Duodenal mucosa (tissue), 2 donors: ENCODE data around the gene ALK.

Experiments used
- H3K27ac ChIP-seq: one replicate; pipeline ENCODE4 v1.7.0; 2013; ENCODE audit warnings: low read depth, low read length
- H3K27me3 ChIP-seq, 2 donors: one replicate each; pipeline ENCODE4 v1.7.0; 2013; ENCODE audit warnings: low read length in 2 of 2, control low read depth in 1 of 2; ENCODE audit not compliant: insufficient read depth in 2 of 2, control insufficient read depth in 1 of 2
- H3K36me3 ChIP-seq, 2 donors: one replicate each; pipeline ENCODE4 v1.7.0; 2013; ENCODE audit warnings: low read length in 2 of 2, control low read depth in 1 of 2; ENCODE audit not compliant: insufficient read depth in 2 of 2, control insufficient read depth in 1 of 2
- H3K4me1 ChIP-seq, 2 donors: one replicate each; pipeline ENCODE4 v1.7.0; 2013; ENCODE audit warnings: low read length in 2 of 2, control low read depth in 1 of 2; ENCODE audit not compliant: insufficient read depth in 2 of 2, control insufficient read depth in 1 of 2
- H3K4me3 ChIP-seq, 2 donors: one replicate each; pipeline ENCODE4 v1.7.0; 2013; ENCODE audit warnings: low read length in 2 of 2, low read depth in 1 of 2
- H3K9ac ChIP-seq, 2 donors: one replicate each; pipeline ENCODE4 v1.7.0; 2013; ENCODE audit warnings: low read length in 2 of 2, low read depth in 1 of 2
- H3K9me3 ChIP-seq, 2 donors: one replicate each; pipeline ENCODE4 v1.7.0; 2013; ENCODE audit warnings: low read length in 2 of 2, control low read depth in 1 of 2; ENCODE audit not compliant: control insufficient read depth in 1 of 2

ALK gene

DNA sequence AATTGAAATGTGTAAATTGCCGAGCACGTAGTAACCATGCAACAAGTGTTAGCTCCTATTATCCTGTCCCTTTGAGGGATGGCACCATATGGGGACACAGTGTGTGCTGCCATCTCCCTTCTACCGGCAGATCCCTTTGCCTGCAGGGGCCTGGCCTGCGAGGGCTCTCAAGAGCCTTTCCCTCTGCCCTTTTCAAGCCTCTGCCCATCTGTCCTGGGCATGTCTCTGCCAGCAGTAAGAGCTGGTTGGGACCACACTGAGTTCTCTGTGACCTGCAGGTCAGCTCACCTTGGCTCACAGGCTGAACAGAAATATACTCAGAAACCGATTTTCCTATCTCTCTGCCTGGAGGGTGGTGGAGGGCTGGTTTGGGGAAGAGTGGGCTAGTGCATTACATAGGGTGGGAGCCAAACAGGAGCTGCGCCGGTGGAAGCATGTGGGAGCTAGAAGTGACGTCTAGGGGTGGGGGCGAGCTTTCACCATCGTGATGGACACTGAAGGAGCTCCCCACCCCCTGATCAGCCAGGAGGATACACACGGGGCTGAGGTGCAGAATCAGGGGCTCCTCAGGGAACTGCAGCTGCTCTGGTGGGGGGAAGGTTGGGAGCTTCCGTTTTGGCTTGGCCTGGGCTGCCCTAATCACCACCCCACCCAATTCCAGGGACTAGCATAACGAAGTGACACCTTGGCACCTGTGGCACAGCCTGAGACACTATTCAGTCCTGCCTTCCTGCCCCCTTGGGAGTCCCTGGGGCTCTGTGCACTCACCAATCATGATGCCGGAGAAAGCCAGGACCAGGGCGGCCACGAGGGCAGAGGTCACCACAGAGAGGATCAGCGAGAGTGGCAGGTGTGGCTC, 696.5 kb downstream of the ALK start:
- Histone ChIP-seq H3K9ac (no peak overlapping the region), H3K4me3 (no peak overlapping the region), H3K27me3 (peaks cover 4% of the 10 kb centered on the region in 2 donors), H3K4me1 (no peaks in the 10 kb centered on the region), H3K27ac (no peak overlapping the region), H3K9me3 (no peaks in the 10 kb centered on the region), H3K36me3 (no peaks in the 10 kb centered on the region)

DNA sequence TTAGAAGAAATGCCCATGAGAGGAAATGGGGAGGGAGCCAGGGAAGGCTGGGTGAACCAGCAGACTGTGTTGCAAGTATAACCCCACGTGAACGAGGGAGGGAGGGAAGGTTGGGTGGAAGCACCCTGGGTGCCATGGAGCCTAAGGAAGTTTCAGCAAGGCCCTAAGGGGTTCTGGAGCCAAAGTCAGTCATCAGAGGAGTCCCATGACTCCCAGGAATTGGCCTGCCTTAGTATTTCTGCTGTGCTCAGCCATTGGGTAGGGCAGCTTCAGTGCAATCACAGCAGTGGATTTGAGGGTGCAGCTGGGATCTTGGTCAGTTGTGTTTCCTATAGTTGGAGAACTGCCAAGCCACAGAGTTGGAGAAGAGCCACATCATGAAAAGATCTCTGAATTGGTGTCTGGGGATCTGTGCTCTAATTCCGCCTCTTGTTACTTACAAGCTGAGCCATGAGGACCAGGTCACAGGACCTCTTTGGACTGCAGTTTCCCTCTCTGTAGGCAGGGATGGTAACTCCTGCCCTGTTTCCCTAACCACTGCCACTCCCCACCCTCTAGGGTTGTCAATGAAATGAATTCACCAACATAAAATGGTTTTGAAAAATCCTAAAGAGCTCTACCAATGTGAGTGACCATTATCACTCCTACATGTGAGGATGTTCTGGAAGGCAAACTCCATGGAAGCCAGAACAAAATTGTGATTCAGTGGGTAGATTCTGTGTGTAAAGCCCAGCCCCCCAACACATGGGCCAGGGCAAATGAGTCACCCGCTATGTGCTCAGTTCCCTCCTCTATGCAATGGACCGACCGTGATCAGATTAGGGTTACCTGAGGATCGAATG, 697.3 kb downstream of the ALK start:
- Histone ChIP-seq H3K4me1 (no peaks in the 10 kb centered on the region), H3K27ac (no peak overlapping the region), H3K9me3 (no peaks in the 10 kb centered on the region), H3K9ac (no peak overlapping the region), H3K36me3 (no peaks in the 10 kb centered on the region), H3K4me3 (no peak overlapping the region), H3K27me3 (peaks cover 4% of the 10 kb centered on the region in 2 donors)

DNA sequence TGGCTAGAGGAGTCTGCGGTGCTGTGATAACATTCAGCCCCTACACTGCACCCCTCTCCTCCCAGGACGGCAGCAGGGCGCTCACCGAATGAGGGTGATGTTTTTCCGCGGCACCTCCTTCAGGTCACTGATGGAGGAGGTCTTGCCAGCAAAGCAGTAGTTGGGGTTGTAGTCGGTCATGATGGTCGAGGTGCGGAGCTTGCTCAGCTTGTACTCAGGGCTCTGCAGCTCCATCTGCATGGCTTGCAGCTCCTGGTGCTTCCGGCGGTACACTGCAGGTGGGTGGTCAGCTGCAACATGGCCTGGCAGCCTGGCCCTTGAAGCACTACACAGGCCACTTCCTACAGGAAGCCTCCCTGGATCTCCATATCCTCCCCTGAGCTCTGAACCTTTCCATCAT, 698.1 kb downstream of the ALK start:
- no peak overlapping the region for H3K4me3 ChIP-seq
- H3K27me3 ChIP-seq = peaks cover 3 to 4% of the 10 kb centered on the region in 2 donors
- no peak overlapping the region for H3K27ac ChIP-seq
- no peaks in the 10 kb centered on the region for H3K9me3 ChIP-seq
- H3K4me1 ChIP-seq = no peaks in the 10 kb centered on the region
- no peaks in the 10 kb centered on the region for H3K36me3 ChIP-seq
- H3K9ac ChIP-seq = no peak overlapping the region

DNA sequence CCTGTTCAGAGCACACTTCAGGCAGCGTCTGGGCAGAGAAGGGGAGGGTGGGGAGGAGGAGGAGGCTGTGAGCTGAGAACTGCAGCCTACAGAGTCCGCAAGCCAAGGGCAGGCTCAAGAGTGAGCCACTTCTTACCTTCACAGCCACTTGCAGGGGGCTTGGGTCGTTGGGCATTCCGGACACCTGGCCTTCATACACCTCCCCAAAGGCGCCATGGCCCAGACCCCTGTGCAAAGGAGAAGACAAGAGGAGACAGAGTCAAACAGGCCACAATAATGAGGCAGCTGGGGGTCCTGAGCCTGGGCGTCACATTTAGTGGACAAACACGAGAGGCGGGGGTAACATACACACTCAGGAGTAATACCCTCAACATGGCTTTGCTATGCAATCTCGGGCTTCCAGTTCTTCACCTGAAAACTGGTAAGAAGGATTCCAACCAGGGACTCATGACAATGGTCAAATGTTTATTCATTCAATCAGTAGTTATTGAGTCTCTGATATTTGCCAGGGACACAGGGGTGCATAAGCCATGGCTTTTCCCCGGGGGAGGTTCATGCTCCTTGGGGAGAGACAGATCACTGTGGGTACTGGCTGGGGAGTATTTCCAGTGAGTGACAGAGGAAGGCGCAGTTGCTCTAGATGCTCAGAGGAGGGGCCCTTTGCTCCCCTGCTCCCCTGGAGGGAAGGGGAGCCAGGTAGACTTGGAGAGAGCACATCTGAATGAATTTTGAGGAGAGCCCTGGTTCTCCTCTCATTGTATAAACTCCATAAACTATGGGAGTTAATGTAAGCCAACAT, 698.8 kb downstream of the ALK start:
- Histone ChIP-seq H3K9ac (no peak overlapping the region), H3K9me3 (no peaks in the 10 kb centered on the region), H3K4me3 (no peak overlapping the region), H3K36me3 (no peaks in the 10 kb centered on the region), H3K27ac (no peak overlapping the region), H3K27me3 (peaks cover 0 to 4% of the 10 kb centered on the region in 2 donors), H3K4me1 (no peaks in the 10 kb centered on the region)

DNA sequence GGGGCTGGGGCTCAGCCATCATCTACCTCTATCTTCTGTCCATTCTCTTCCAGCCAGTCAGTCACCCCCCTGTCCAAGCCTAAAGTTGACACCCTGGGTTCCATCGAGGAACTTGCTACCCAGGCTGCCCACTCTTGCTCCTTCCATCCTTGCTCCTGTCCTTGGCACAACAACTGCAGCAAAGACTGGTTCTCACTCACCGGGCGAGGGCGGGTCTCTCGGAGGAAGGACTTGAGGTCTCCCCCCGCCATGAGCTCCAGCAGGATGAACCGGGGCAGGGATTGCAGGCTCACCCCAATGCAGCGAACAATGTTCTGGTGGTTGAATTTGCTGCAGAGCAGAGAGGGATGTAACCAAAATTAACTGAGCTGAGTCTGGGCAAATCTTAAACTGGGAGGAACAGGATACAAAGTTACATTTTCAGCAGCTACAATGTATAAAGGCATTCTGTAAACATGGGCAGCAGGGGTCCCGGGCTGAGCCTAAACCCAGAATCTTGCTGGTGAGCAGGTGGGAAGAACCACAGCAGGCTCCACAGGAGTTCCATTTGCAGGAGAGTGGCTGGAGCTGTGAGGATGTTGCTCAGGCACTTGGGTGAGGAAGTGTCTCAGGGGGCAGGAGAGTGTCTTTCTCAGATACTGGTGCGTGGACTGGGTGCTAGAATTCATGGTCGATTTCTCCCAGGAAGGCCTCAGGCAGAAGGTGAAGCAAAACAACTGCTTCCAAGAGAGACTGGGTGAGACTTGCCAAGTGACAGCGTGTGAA, 700.7 kb downstream of the ALK start:
- Histone ChIP-seq H3K9ac (no peak overlapping the region), H3K9me3 (no peaks in the 10 kb centered on the region), H3K36me3 (no peaks in the 10 kb centered on the region), H3K27me3 (no peaks in the 10 kb centered on the region), H3K27ac (no peak overlapping the region), H3K4me1 (no peaks in the 10 kb centered on the region), H3K4me3 (no peak overlapping the region)

GRCh38 chr2:29219374-29219773, 702.0 kb downstream of the ALK start:
- Histone ChIP-seq H3K4me3 (no peak overlapping the region), H3K27me3 (no peaks in the 10 kb centered on the region), H3K4me1 (no peaks in the 10 kb centered on the region), H3K9ac (no peak overlapping the region), H3K36me3 (no peaks in the 10 kb centered on the region), H3K27ac (no peak overlapping the region), H3K9me3 (no peaks in the 10 kb centered on the region)

DNA sequence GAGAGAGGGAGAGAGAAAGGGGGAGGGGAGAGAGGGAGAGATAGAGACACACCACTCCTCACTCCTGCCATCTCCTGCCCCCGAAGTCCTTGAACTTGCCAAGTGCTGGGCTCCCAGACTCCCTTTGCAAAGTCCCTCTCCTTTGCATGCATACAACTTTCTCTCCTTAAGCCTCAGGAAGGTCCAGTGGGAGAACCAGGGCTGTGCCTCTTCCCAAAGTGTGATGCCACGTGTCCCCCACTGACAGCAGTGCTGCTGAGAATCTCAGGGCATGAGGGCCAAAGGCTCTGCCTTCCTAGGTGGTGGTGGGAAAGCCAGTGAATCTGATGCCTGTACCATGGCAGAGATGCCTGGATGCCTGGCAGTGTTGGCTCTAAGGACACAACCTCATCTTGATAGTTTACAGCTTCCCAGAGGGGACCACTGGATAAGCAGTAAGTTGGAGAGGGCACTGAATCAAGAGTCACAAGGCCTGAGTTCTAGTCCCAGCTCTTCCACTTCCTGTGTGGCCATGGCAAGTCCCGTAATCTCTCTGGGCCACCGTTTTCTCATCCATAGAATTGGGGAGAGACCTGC, 702.7 kb downstream of the ALK start:
- H3K9ac ChIP-seq = no peak overlapping the region
- H3K27ac ChIP-seq = no peak overlapping the region
- no peaks in the 10 kb centered on the region for H3K36me3 ChIP-seq
- no peak overlapping the region for H3K4me3 ChIP-seq
- no peaks in the 10 kb centered on the region for H3K27me3 ChIP-seq
- H3K4me1 ChIP-seq = no peaks in the 10 kb centered on the region
- H3K9me3 ChIP-seq = no peaks in the 10 kb centered on the region

GRCh38 chr2:29218071-29218470, 703.3 kb downstream of the ALK start:
- Histone ChIP-seq H3K4me3 (no peak overlapping the region), H3K9me3 (no peaks in the 10 kb centered on the region), H3K9ac (no peak overlapping the region), H3K27ac (no peak overlapping the region), H3K4me1 (no peaks in the 10 kb centered on the region), H3K36me3 (no peaks in the 10 kb centered on the region), H3K27me3 (no peaks in the 10 kb centered on the region)

- H3K27ac ChIP-seq = no peak overlapping the region
- no peaks in the 10 kb centered on the region for H3K27me3 ChIP-seq
- H3K4me1 ChIP-seq = no peaks in the 10 kb centered on the region
- no peaks in the 10 kb centered on the region for H3K9me3 ChIP-seq
- H3K9ac ChIP-seq = no peak overlapping the region
- no peaks in the 10 kb centered on the region for H3K36me3 ChIP-seq
- H3K4me3 ChIP-seq = no peak overlapping the region
These were observed 704.8 kb downstream of the ALK start for GRCh38 chr2:29216609-29216909.
